Measurements from ENCODE around the gene SMIM13.
"Not testable (repeated sequence)": the region's sequence is repeated elsewhere in the genome, so short reads cannot be mapped to it uniquely, and the experiment has no call there.

DNA sequence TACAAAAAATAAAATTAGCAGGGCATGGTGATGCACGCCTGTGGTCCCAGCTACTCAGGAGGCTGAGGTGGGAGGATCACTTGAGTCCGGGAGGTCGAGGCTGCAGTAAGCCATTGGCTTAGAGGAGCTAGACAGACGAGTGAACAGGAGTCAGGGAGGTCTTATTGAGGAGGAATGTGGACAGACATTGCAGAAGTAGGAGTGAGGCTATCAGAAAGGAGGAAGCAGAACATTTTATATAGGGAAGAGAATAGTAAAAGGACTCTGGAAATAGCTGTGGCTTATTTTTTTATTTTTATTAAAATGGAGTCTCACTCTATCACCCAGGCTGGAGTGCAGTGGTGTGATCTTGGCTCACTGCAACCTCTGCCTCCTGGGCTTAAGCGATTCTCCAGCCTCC is 2.5 kb upstream of the SMIM13 start:
- not testable (repeated sequence) for TF ChIP-seq POLR2A (IDR thresholded peaks at IDR 0.05)
- TF ChIP-seq, protein P1, sequence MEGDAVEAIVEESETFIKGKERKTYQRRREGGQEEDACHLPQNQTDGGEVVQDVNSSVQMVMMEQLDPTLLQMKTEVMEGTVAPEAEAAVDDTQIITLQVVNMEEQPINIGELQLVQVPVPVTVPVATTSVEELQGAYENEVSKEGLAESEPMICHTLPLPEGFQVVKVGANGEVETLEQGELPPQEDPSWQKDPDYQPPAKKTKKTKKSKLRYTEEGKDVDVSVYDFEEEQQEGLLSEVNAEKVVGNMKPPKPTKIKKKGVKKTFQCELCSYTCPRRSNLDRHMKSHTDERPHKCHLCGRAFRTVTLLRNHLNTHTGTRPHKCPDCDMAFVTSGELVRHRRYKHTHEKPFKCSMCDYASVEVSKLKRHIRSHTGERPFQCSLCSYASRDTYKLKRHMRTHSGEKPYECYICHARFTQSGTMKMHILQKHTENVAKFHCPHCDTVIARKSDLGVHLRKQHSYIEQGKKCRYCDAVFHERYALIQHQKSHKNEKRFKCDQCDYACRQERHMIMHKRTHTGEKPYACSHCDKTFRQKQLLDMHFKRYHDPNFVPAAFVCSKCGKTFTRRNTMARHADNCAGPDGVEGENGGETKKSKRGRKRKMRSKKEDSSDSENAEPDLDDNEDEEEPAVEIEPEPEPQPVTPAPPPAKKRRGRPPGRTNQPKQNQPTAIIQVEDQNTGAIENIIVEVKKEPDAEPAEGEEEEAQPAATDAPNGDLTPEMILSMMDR (IDR thresholded peaks at IDR 0.05), result not testable (repeated sequence)

All from heart left ventricle (tissue), 13 donors.